ENCODE data around the gene TSC22D4.

- TF ChIP-seq EZH2phosphoT487 (IDR thresholded peaks at IDR 0.05; ENCODE audit: insufficient read depth, low read depth) (no peak), EZH2 (IDR thresholded peaks at IDR 0.05; ENCODE audit: insufficient read depth, poor library complexity, severe bottlenecking) (no peak)
Measured at GRCh38 chr7:100469227-100470044, 9.6 kb downstream of the TSC22D4 start.

Data from GM23248 (cell line).